Measurements from ENCODE around the gene BEND6. TPM values are rescaled to one million over a fixed set of nuclear protein-coding genes. Genes with fewer than 3 reads are reported as not detected.
A peak's percentile ranks its signal among the peaks of the same experiment; 100 is the strongest.

Gene BEND6
- total and polyA plus RNA-seq, 10 of the 15 experiments (the other 5 are each of a cell fraction or from before 2014, with no cell fraction given): 0.79 to 2.8 (median 1.6) TPM

DNA sequence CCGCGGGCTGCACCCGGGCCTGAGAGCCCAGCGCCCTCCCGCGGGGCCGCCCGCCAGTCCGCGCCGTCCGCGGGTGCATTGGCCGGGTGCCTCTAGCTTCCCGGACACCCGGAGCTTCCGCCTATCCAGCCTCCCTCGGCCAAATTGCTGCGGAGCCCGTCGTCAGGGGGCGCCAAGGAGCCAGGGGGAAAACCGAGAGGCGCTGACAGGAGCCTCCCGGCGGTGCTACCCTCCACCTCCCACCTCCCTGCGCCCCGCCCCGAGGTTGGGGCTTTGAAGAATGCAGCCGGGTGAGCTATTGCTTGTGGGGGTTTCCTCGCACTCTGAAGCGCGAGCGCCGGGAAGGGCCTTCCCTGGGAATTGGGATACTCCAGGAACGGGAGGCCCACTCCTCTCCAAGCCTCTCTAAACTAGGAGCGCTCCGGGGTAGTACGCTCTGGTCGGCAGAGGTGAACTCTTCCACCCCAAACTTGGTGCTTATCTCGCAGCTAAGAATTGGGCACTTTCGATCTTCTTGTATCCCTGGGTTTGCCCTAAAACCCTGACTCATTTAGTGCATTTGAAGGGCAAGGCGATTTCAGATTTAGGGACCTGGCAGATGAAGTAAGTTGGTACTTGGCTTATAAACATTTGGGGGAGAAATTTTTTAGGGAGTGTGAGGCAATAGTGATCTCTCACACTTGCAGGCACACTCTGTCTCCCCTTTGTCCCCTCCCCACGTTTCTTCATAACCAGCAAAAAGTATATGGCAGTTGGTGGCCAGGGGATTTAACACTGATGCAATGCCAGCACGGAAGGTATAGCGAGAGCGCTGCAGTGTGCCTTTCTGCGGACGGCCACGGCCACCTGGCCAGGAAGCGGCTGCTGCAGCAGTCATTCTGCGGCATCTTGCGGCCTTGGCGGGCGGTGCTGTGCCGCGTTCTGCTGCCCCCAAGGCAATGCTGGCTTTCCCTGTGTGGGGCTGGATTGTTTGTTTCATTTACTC lies 556 bp downstream of the BEND6 start (continued):
- TF ChIP-seq DPF2 (IDR thresholded peaks at IDR 0.05) (no peak; the same call in none of the 2 replicates), JUNB (IDR thresholded peaks at IDR 0.05) (peak; percentile 21; the same call in 1 of the 2 replicates), PML (IDR thresholded peaks at IDR 0.05; ENCODE audit: low read length) (peak; percentile 56; the same call in 1 of the 2 replicates), RCOR1 (conservative IDR thresholded peaks at IDR 0.05; ENCODE audit: low read depth, low read length) (0 out of 2 replicates have a peak, but pooled peaks have one; percentile 58), MYC (IDR thresholded peaks at IDR 0.05; ENCODE audit: insufficient read depth, insufficient read length, insufficient replicate concordance, low read length, severe bottlenecking) (no peak), FOS (IDR thresholded peaks at IDR 0.05; ENCODE audit: borderline replicate concordance, extremely low read depth, insufficient read length) (no peak), GABPA (IDR thresholded peaks at IDR 0.05; ENCODE audit: low read depth) (no peak), EED (IDR thresholded peaks at IDR 0.05; ENCODE audit: low read depth) (peak; percentile 85), NFYB (IDR thresholded peaks at IDR 0.05; ENCODE audit: insufficient read depth, low read depth, low read length) (no peak), ZNF207 (IDR thresholded peaks at IDR 0.05; ENCODE audit: borderline replicate concordance) (no peak), NR2C2 (IDR thresholded peaks at IDR 0.05; ENCODE audit: borderline replicate concordance, control insufficient read depth, insufficient read length, low read depth) (no peak), SUPT20H (IDR thresholded peaks at IDR 0.05; ENCODE audit: borderline replicate concordance, control insufficient read depth, low read depth, low read length) (no peak), ZBED1 (IDR thresholded peaks at IDR 0.05; ENCODE audit: borderline replicate concordance) (no peak), ZNF24 (IDR thresholded peaks at IDR 0.05) (peak; percentile 48; the same call in 1 of the 2 replicates), MTA3 (IDR thresholded peaks at IDR 0.05; ENCODE audit: borderline replicate concordance, low read length) (0 out of 2 replicates have a peak, but pooled peaks have one; percentile 72), MXI1 (IDR thresholded peaks at IDR 0.05; ENCODE audit: low read depth, low read length) (peak; percentile 47; the same call in 1 of the 2 replicates), NR2C1 (IDR thresholded peaks at IDR 0.05) (no peak), BCL11A (IDR thresholded peaks at IDR 0.05; ENCODE audit: low read depth, low read length) (no peak), SMAD5 (IDR thresholded peaks at IDR 0.05; ENCODE audit: low read depth) (no peak), STAT1 (conservative IDR thresholded peaks at IDR 0.05) (no peak), KLF5 (IDR thresholded peaks at IDR 0.05; ENCODE audit: partially characterized antibody) (no peak), NFYA (IDR thresholded peaks at IDR 0.05; ENCODE audit: borderline replicate concordance, low read depth, low read length) (no peak), SP1 (IDR thresholded peaks at IDR 0.05; ENCODE audit: low read depth, low read length) (no peak)
- TF ChIP-seq, protein P1, sequence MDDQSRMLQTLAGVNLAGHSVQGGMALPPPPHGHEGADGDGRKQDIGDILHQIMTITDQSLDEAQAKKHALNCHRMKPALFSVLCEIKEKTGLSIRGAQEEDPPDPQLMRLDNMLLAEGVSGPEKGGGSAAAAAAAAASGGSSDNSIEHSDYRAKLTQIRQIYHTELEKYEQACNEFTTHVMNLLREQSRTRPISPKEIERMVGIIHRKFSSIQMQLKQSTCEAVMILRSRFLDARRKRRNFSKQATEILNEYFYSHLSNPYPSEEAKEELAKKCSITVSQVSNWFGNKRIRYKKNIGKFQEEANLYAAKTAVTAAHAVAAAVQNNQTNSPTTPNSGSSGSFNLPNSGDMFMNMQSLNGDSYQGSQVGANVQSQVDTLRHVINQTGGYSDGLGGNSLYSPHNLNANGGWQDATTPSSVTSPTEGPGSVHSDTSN (IDR thresholded peaks at IDR 0.05; ENCODE audit: insufficient replicate concordance, low read depth, low read length): no peak
- TF ChIP-seq, protein P2, sequence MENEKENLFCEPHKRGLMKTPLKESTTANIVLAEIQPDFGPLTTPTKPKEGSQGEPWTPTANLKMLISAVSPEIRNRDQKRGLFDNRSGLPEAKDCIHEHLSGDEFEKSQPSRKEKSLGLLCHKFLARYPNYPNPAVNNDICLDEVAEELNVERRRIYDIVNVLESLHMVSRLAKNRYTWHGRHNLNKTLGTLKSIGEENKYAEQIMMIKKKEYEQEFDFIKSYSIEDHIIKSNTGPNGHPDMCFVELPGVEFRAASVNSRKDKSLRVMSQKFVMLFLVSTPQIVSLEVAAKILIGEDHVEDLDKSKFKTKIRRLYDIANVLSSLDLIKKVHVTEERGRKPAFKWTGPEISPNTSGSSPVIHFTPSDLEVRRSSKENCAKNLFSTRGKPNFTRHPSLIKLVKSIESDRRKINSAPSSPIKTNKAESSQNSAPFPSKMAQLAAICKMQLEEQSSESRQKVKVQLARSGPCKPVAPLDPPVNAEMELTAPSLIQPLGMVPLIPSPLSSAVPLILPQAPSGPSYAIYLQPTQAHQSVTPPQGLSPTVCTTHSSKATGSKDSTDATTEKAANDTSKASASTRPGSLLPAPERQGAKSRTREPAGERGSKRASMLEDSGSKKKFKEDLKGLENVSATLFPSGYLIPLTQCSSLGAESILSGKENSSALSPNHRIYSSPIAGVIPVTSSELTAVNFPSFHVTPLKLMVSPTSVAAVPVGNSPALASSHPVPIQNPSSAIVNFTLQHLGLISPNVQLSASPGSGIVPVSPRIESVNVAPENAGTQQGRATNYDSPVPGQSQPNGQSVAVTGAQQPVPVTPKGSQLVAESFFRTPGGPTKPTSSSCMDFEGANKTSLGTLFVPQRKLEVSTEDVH (IDR thresholded peaks at IDR 0.05; ENCODE audit: low read depth, partially characterized antibody): no peak
- TF ChIP-seq, protein P3, sequence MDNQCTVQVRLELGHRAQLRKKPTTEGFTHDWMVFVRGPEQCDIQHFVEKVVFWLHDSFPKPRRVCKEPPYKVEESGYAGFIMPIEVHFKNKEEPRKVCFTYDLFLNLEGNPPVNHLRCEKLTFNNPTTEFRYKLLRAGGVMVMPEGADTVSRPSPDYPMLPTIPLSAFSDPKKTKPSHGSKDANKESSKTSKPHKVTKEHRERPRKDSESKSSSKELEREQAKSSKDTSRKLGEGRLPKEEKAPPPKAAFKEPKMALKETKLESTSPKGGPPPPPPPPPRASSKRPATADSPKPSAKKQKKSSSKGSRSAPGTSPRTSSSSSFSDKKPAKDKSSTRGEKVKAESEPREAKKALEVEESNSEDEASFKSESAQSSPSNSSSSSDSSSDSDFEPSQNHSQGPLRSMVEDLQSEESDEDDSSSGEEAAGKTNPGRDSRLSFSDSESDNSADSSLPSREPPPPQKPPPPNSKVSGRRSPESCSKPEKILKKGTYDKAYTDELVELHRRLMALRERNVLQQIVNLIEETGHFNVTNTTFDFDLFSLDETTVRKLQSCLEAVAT (IDR thresholded peaks at IDR 0.05): 0 out of 2 replicates have a peak, but pooled peaks have one; percentile 40
